Keratinocyte (primary cell): ENCODE measurements around the gene ASTN2. TPM values are rescaled to one million over a fixed set of nuclear protein-coding genes. Genes with fewer than 3 reads are reported as not detected.

Experiments
- DNase-seq: peaks from one replicate; pipeline ENCODE4 v3.0.0-alpha.2; 2011; ENCODE audit warnings: low read depth, missing footprints, low spot score
- FAIRE-seq: peaks from 2 replicates; lab custom pipeline; 2011; peaks lifted over from hg19 to GRCh38; lab: Jason Lieb, UNC
- H2AFZ ChIP-seq: 2 replicates; pipeline ENCODE4 v1.6.0; 2012; ENCODE audit warnings: low read length, control low read depth, inconsistent platforms; ENCODE audit not compliant: control insufficient read depth
- H3K27ac ChIP-seq: 2 replicates; pipeline ENCODE4 v1.5.1; 2011; ENCODE audit warnings: low read length; ENCODE audit not compliant: control insufficient read depth, insufficient read depth
- H3K27me3 ChIP-seq: 3 replicates; pipeline ENCODE4 v1.6.0; 2011; ENCODE audit warnings: low read length; ENCODE audit not compliant: control insufficient read depth, insufficient read depth; ENCODE audit errors: extremely low read depth
- H3K36me3 ChIP-seq, 2 experiments: 2 replicates in 1 of 2; 3 replicates in 1 of 2; pipeline ENCODE4 v1.5.1; 2011; ENCODE audit warnings: low read length in 2 of 2, mild to moderate bottlenecking in 1 of 2; ENCODE audit not compliant: control insufficient read depth in 2 of 2, insufficient read depth in 2 of 2; ENCODE audit errors: extremely low read depth in 1 of 2
- H3K4me1 ChIP-seq: 3 replicates; pipeline ENCODE4 v1.5.1; 2011; ENCODE audit warnings: low read length; ENCODE audit not compliant: control insufficient read depth, insufficient read depth; ENCODE audit errors: extremely low read depth
- H3K4me2 ChIP-seq: 3 replicates; pipeline ENCODE4 v1.6.0; 2011; ENCODE audit warnings: low read depth, low read length; ENCODE audit not compliant: control insufficient read depth, insufficient read depth; ENCODE audit errors: extremely low read depth
- H3K4me3 ChIP-seq, 3 experiments: fragments of 200-600 bp in 1 of 3; sonication (generic) in 1 of 3; 2 replicates in 2 of 3; 3 replicates in 1 of 3; pipeline ENCODE4 v1.5.1; 2011 to 2016; ENCODE audit warnings: low read length in 3 of 3, mild to moderate bottlenecking in 3 of 3, control low read depth in 2 of 3, inconsistent platforms in 1 of 3, low read depth in 1 of 3, mixed read lengths in 1 of 3, mixed run types in 1 of 3, moderate library complexity in 1 of 3; ENCODE audit not compliant: control insufficient read depth in 2 of 3, insufficient read depth in 2 of 3; ENCODE audit errors: extremely low read depth in 1 of 3
- H3K79me2 ChIP-seq: 2 replicates; pipeline ENCODE4 v1.6.0; 2012; ENCODE audit warnings: low read length; ENCODE audit not compliant: control insufficient read depth, insufficient read depth
- H3K9ac ChIP-seq: 3 replicates; pipeline ENCODE4 v1.6.0; 2011; ENCODE audit warnings: low read length; ENCODE audit not compliant: control insufficient read depth, insufficient read depth; ENCODE audit errors: extremely low read depth
- H3K9me1 ChIP-seq: 3 replicates; pipeline ENCODE4 v1.6.0; 2011; ENCODE audit warnings: low read length; ENCODE audit not compliant: control insufficient read depth, insufficient read depth; ENCODE audit errors: extremely low read depth
- H3K9me3 ChIP-seq: 2 replicates; pipeline ENCODE4 v1.5.1; 2012; ENCODE audit warnings: low read depth, low read length; ENCODE audit not compliant: control insufficient read depth
- H4K20me1 ChIP-seq: 3 replicates; pipeline ENCODE4 v1.6.0; 2011; ENCODE audit warnings: low read length; ENCODE audit not compliant: control insufficient read depth, insufficient read depth; ENCODE audit errors: extremely low read depth
- EZH2 ChIP-seq: IDR thresholded peaks from one replicate; pipeline ENCODE4 v1.6.1; 2012; ENCODE audit warnings: inconsistent platforms, mild to moderate bottlenecking, low read length, moderate library complexity
- dilution Hi-C: fragments of 300-500 bp; cut with MboI; formaldehyde crosslinking; loops from one replicate; pipeline ENCODE4 v1.7.0; 2020; ENCODE audit warnings: low sequenced_read_pairs; ENCODE audit not compliant: extremely low pct_ligation_motif_present
- polyA plus RNA-seq, 5 experiments: library from polyadenylated mRNA; depleted of rRNA in 3 of 5; stranded (reverse) in 3 of 5; stranded (forward) in 1 of 5; unstranded in 1 of 5; fragments of >200 nt; gene quantifications; 1 replicate in 1 of 5; 2 replicates in 3 of 5; 3 replicates in 1 of 5; pipeline versions ENCODE4 v1.2.1 to v1.2.3, GENCODE V29; 2011 to 2012; ENCODE audit warnings: missing spikeins in 2 of 5, low read depth in 1 of 5, low replicate concordance in 1 of 5
- TF ChIP-seq, protein P1 (sequence below), 3 experiments: IDR thresholded peaks in 1 of 3; conservative IDR thresholded peaks in 1 of 3; optimal IDR thresholded peaks in 1 of 3; 2 replicates in 2 of 3; 3 replicates in 1 of 3; pipeline versions ENCODE3 to v1.5.1; 2011; ENCODE audit warnings: low read length in 3 of 3, mild to moderate bottlenecking in 3 of 3, moderate library complexity in 2 of 3, control low read depth in 1 of 3, inconsistent platforms in 1 of 3; ENCODE audit not compliant: insufficient read depth in 2 of 3; ENCODE audit errors: extremely low read depth in 1 of 3

Gene ASTN2
- polyA plus RNA-seq, 1 donor (not counting 4 experiments of a cell fraction or from before 2014, with no cell fraction given): 0.31 TPM

DNA sequence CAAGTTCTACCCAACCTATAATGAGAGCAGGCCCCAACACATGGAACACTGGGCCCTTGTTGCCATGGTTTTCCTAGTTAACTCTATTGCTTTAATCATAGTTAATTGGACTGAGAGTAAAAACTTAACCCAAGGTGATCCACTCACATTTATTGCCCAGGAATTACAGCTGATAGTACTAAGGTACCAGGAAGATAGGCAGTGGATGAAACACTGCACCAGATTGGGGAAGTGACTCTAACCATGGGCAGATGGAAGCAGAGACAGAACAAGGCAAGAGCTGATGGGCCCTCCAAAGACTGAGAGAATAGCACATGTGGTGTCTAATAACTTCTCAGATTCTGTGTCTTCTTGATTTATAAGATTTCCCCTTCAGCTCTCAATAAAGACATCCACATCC is 873.5 kb downstream of the ASTN2 start:
- Histone ChIP-seq H3K36me3 (no peaks in the 10 kb centered on the region), H3K4me2 (no peak overlapping the region), H4K20me1 (no peaks in the 10 kb centered on the region), H3K4me1 (no peaks in the 10 kb centered on the region), H2AFZ (no peak overlapping the region), H3K27ac (no peak overlapping the region), H3K9me1 (no peaks in the 10 kb centered on the region), H3K4me3 (no peak overlapping the region), H3K27me3 (no peaks in the 10 kb centered on the region), H3K79me2 (no peaks in the 10 kb centered on the region), H3K9ac (no peak overlapping the region), H3K9me3 (no peaks in the 10 kb centered on the region)
- no peak for DNase-seq
- no peak for FAIRE-seq
- dilution Hi-C loops: no loop called here
- TF ChIP-seq, protein P1, sequence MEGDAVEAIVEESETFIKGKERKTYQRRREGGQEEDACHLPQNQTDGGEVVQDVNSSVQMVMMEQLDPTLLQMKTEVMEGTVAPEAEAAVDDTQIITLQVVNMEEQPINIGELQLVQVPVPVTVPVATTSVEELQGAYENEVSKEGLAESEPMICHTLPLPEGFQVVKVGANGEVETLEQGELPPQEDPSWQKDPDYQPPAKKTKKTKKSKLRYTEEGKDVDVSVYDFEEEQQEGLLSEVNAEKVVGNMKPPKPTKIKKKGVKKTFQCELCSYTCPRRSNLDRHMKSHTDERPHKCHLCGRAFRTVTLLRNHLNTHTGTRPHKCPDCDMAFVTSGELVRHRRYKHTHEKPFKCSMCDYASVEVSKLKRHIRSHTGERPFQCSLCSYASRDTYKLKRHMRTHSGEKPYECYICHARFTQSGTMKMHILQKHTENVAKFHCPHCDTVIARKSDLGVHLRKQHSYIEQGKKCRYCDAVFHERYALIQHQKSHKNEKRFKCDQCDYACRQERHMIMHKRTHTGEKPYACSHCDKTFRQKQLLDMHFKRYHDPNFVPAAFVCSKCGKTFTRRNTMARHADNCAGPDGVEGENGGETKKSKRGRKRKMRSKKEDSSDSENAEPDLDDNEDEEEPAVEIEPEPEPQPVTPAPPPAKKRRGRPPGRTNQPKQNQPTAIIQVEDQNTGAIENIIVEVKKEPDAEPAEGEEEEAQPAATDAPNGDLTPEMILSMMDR (optimal IDR thresholded peaks at IDR 0.05 in 1 of 3, IDR thresholded peaks at IDR 0.05 in 1 of 3, conservative IDR thresholded peaks at IDR 0.05 in 1 of 3; ENCODE audit: extremely low read depth in 1 of 3, insufficient read depth in 2 of 3, low read length in 3 of 3): no peak
- TF ChIP-seq EZH2: no peak

DNA sequence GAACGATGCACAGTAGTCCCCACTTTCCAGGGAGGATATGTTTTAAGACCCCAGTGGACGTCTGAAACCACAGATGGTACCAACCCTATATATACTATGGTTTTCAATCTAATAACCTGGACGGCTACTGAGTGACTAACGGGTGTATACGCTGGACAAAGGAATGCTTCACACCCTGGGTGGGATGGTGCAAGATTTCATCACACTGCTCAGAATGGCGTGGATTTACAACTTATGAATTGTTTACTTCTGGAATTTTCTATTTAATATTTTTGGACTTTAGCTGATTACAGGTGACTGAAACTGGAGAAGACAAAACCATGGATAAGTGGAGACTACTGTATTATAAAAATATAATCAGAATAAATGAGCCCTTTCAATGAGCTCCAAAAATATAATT is 875.3 kb downstream of the ASTN2 start:
- Histone ChIP-seq H3K9me1 (no peaks in the 10 kb centered on the region), H2AFZ (no peak overlapping the region), H3K27me3 (no peaks in the 10 kb centered on the region), H3K4me3 (no peak overlapping the region), H3K4me1 (no peaks in the 10 kb centered on the region), H3K27ac (no peak overlapping the region), H3K9me3 (no peaks in the 10 kb centered on the region), H3K36me3 (no peaks in the 10 kb centered on the region), H4K20me1 (no peaks in the 10 kb centered on the region), H3K79me2 (no peaks in the 10 kb centered on the region), H3K4me2 (no peak overlapping the region), H3K9ac (no peak overlapping the region)
- TF ChIP-seq EZH2: no peak
- TF ChIP-seq, protein P1 (optimal IDR thresholded peaks at IDR 0.05 in 1 of 3, IDR thresholded peaks at IDR 0.05 in 1 of 3, conservative IDR thresholded peaks at IDR 0.05 in 1 of 3; ENCODE audit: extremely low read depth in 1 of 3, insufficient read depth in 2 of 3, low read length in 3 of 3): no peak
- FAIRE-seq (no peak), DNase-seq (no peak)
- dilution Hi-C loops: no loop called here
